Caco-2 (cell line): Measurements from ENCODE around the gene PRDX4. TPM values are rescaled to one million over a fixed set of nuclear protein-coding genes. Genes with fewer than 3 reads are reported as not detected.

Source experiments
- BruUV-seq: library from RNA; stranded (reverse); fragments of 400-500 nt; replicated peaks from 2 replicates; lab custom pipeline; 2021; lab: Mats Ljungman, UMichigan
- CTCF ChIA-PET: fragments of 300-600 bp; sonication (Branson Sonifier 250); formaldehyde crosslinking; loops from one replicate; lab custom pipeline; 2022; ENCODE audit warnings: antibody characterized with exemption; lab: Charles Lee
- POLR2A ChIA-PET: fragments of 300-600 bp; sonication (Branson Sonifier 250); formaldehyde crosslinking; loops from one replicate; lab custom pipeline; 2022; ENCODE audit warnings: antibody characterized with exemption; lab: Charles Lee
- DNase-seq, 2 experiments: peaks; one replicate each; pipeline versions ENCODE4 v3.0.0 to v3.0.0-alpha.2; 2020 to 2022
- H3K27me3 ChIP-seq: replicated peaks from 2 replicates; pipeline ENCODE4 v1.6.0; 2011; ENCODE audit warnings: low read length; ENCODE audit not compliant: control insufficient read depth, insufficient read depth
- H3K36me3 ChIP-seq: 2 replicates; pipeline ENCODE4 v1.5.1; 2011; ENCODE audit warnings: low read length; ENCODE audit not compliant: control insufficient read depth, insufficient read depth
- H3K4me1 ChIP-seq: fragments of 250-450 bp; sonication (Bioruptor Pico); 2 replicates; pipeline ENCODE4 v1.5.1; 2020; ENCODE audit warnings: mild to moderate bottlenecking
- H3K4me3 ChIP-seq: 2 replicates; pipeline ENCODE4 v1.5.1; 2011; ENCODE audit warnings: low read depth, mild to moderate bottlenecking, control low read depth, low read length
- H3K9me3 ChIP-seq: fragments of 250-450 bp; sonication (Bioruptor Pico); 2 replicates; pipeline ENCODE4 v1.5.1; 2020; ENCODE audit warnings: mild to moderate bottlenecking, moderate library complexity
- H3K27ac Mint-ChIP-seq: one replicate; pipeline ENCODE4 v1.8.0; 2022; ENCODE audit warnings: mixed read lengths; ENCODE audit not compliant: unreplicated experiment
- H3K27me3 Mint-ChIP-seq: one replicate; pipeline ENCODE4 v1.8.0; 2022; ENCODE audit warnings: mixed read lengths; ENCODE audit not compliant: insufficient read depth, unreplicated experiment
- H3K36me3 Mint-ChIP-seq: one replicate; pipeline ENCODE4 v1.8.0; 2022; ENCODE audit warnings: mild to moderate bottlenecking, mixed read lengths; ENCODE audit not compliant: insufficient read depth, unreplicated experiment
- H3K4me1 Mint-ChIP-seq: one replicate; pipeline ENCODE4 v1.8.0; 2022; ENCODE audit warnings: low read depth, mixed read lengths; ENCODE audit not compliant: unreplicated experiment
- H3K4me3 Mint-ChIP-seq: one replicate; pipeline ENCODE4 v1.8.0; 2022; ENCODE audit warnings: mild to moderate bottlenecking, moderate library complexity, mixed read lengths; ENCODE audit not compliant: unreplicated experiment
- H3K9me3 Mint-ChIP-seq: one replicate; pipeline ENCODE4 v1.8.0; 2022; ENCODE audit warnings: mixed read lengths; ENCODE audit not compliant: unreplicated experiment
- CTCF ChIP-seq, 2 experiments: fragments of 200-600 bp in 1 of 2; IDR thresholded peaks; 1 replicate in 1 of 2; 2 replicates in 1 of 2; pipeline versions ENCODE4 v1.5.1 to v1.8.0; 2011 to 2022; ENCODE audit warnings: antibody characterized with exemption in 1 of 2, control low read depth in 1 of 2, inconsistent platforms in 1 of 2, low read depth in 1 of 2, low read length in 1 of 2, mild to moderate bottlenecking in 1 of 2, moderate library complexity in 1 of 2; ENCODE audit not compliant: insufficient read depth in 1 of 2, severe bottlenecking in 1 of 2, unreplicated experiment in 1 of 2
- intact Hi-C: fragments of 100-400 bp; cut with micrococcal nuclease; formaldehyde crosslinking; loops from one replicate; pipeline ENCODE4 v1.10.0; 2022; ENCODE audit not compliant: unreplicated experiment
- total RNA-seq: library from RNA; stranded (reverse); gene quantifications from 2 replicates; pipeline ENCODE4 v1.2.3, GENCODE V29; 2022

The PRDX4 gene
- total RNA-seq, 1 experiment from 2014 or later = 185 TPM

GRCh38 chrX:23692166-23692565 is 24.9 kb downstream of the PRDX4 start:
- H3K4me1 Mint-ChIP-seq = no peaks in the 10 kb centered on the region
- POLR2A ChIA-PET = no interaction called here
- Histone ChIP-seq H3K36me3 (no peaks in the 10 kb centered on the region), H3K4me1 (no peaks in the 10 kb centered on the region), H3K9me3 (no peaks in the 10 kb centered on the region), H3K27me3 (no peaks in the 10 kb centered on the region), H3K4me3 (no peak overlapping the region)
- no peak for DNase-seq
- no peak overlapping the region for H3K27ac Mint-ChIP-seq
- TF ChIP-seq CTCF (IDR thresholded peaks at IDR 0.05; ENCODE audit: insufficient read depth in 1 of 2, low read depth in 1 of 2, low read length in 1 of 2, severe bottlenecking in 1 of 2, unreplicated experiment in 1 of 2) = no peak
- BruUV-seq = no TSS peak
- no peaks in the 10 kb centered on the region for H3K9me3 Mint-ChIP-seq
- intact Hi-C loops = no loop called here
- H3K27me3 Mint-ChIP-seq = no peaks in the 10 kb centered on the region
- CTCF ChIA-PET = interaction anchor here (1.9 kb wide), 1 partner anchor 209 kb away, joined by 6 read pairs; no protein-coding TSS in a partner anchor
- peaks cover 4% of the 10 kb centered on the region for H3K36me3 Mint-ChIP-seq
- H3K4me3 Mint-ChIP-seq = no peak overlapping the region

- no peaks in the 10 kb centered on the region for H3K4me1 ChIP-seq
- H3K4me3 Mint-ChIP-seq = no peak overlapping the region
- no peaks in the 10 kb centered on the region for H3K9me3 ChIP-seq
- H3K9me3 Mint-ChIP-seq = no peaks in the 10 kb centered on the region
- H3K27me3 Mint-ChIP-seq = no peaks in the 10 kb centered on the region
- no peaks in the 10 kb centered on the region for H3K36me3 ChIP-seq
- no peak overlapping the region for H3K27ac Mint-ChIP-seq
- intact Hi-C loops = loop anchor here (1.0 to 5.0 kb wide), 3 partner anchors 48 to 208 kb away; partner anchors contain the start of genes ACOT9 and SAT1
- H3K4me3 ChIP-seq = no peak overlapping the region
- peak; percentile 35 to 41 for DNase-seq
- ChIA-PET CTCF (interaction anchor here (0.6 to 2.1 kb wide), 3 partner anchors 85 to 360 kb away, joined by 3 to 18 read pairs (median 3); no protein-coding TSS in a partner anchor), POLR2A (interaction anchor here (0.8 kb wide), 1 partner anchor 208 kb away, joined by 4 read pairs; no protein-coding TSS in a partner anchor)
- peak; percentile 45 to 54 for TF ChIP-seq CTCF (IDR thresholded peaks at IDR 0.05; ENCODE audit: insufficient read depth in 1 of 2, low read depth in 1 of 2, low read length in 1 of 2, severe bottlenecking in 1 of 2, unreplicated experiment in 1 of 2)
- H3K27me3 ChIP-seq = no peaks in the 10 kb centered on the region
- no peaks in the 10 kb centered on the region for H3K4me1 Mint-ChIP-seq
- BruUV-seq = no TSS peak
- no peaks in the 10 kb centered on the region for H3K36me3 Mint-ChIP-seq
Observed at GRCh38 chrX:23694606-23695005, 27.3 kb downstream of the PRDX4 start.

GRCh38 chrX:23699636-23700194 is 32.4 kb downstream of the PRDX4 start:
- Mint-ChIP-seq H3K27me3 (no peaks in the 10 kb centered on the region), H3K4me1 (no peaks in the 10 kb centered on the region), H3K36me3 (peaks cover 21% of the 10 kb centered on the region), H3K9me3 (no peaks in the 10 kb centered on the region), H3K27ac (no peak overlapping the region), H3K4me3 (no peak overlapping the region)
- Histone ChIP-seq H3K4me3 (no peak overlapping the region), H3K36me3 (no peaks in the 10 kb centered on the region), H3K9me3 (no peaks in the 10 kb centered on the region), H3K27me3 (no peaks in the 10 kb centered on the region), H3K4me1 (no peaks in the 10 kb centered on the region)
- TF ChIP-seq CTCF (IDR thresholded peaks at IDR 0.05; ENCODE audit: insufficient read depth in 1 of 2, low read depth in 1 of 2, low read length in 1 of 2, severe bottlenecking in 1 of 2, unreplicated experiment in 1 of 2) = no peak
- CTCF ChIA-PET = interaction anchor here (0.6 kb wide), 1 partner anchor 203 kb away, joined by 3 read pairs; no protein-coding TSS in a partner anchor
- DNase-seq = no peak
- intact Hi-C loops = loop anchor here (5.0 kb wide), 1 partner anchor 43 kb away; the partner anchor contains the start of gene ACOT9
- POLR2A ChIA-PET = interaction anchor here (0.6 kb wide), 1 partner anchor 85 kb away, joined by 4 read pairs; no protein-coding TSS in a partner anchor
- no TSS peak for BruUV-seq
